GM18498 (cell line): ENCODE data around the gene RHAG.

Experiments
- ATAC-seq: cut with Tn5 transposase; IDR thresholded peaks from one replicate; pipeline ENCODE4 v1.9.1; 2021; ENCODE audit warnings: mild to moderate bottlenecking, moderate library complexity; ENCODE audit not compliant: unreplicated experiment

The RHAG gene

GRCh38 chr6:49565855-49566254, 70.8 kb downstream of the RHAG start:
- no peak for ATAC-seq

DNA sequence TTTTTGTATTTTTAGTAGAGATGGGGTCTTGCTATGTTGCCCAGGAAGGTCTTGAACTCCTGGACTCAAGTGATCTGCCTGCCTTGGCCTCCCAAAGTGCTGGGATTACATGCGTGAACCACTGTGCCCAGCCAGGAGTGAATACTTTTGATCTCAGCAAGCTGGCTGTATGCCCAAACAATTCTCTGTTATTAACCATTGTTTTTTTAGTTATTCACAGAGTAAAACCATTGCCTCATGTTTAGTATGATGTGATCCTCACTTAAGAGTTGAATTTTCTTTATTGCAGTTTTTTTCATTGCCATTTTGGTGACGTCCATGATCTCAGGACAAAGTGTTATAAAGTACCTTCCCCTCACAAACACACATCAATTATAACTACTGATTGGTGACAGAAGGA, 71.4 kb downstream of the RHAG start:
- ATAC-seq = no peak

DNA sequence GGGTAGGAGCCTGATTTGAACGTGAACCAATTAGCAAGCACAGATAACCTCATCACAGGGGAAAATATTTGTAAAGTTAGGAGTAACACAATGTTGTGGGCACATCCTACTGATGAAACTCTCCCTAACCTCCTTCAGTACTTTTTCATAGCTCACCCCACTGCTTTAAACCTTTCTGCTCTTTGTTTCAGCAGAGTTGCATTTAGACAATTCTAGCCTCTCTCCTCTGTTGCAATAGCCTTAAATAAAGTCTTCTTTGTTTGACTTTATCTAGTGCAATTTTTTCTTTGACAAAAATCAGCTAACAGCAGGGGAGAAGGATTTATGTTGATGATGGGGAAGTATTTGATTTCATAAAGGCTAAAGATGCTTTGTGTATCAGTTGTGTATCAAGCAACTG, 72.1 kb downstream of the RHAG start:
- ATAC-seq = no peak

GRCh38 chr6:49563006-49563886, 73.4 kb downstream of the RHAG start:
- ATAC-seq = no peak

GRCh38 chr6:49558238-49558637, 78.4 kb downstream of the RHAG start:
- ATAC-seq = no peak

GRCh38 chr6:49557177-49557576, 79.5 kb downstream of the RHAG start:
- no peak for ATAC-seq

GRCh38 chr6:49556429-49556837, 80.2 kb downstream of the RHAG start:
- ATAC-seq = no peak

- no peak for ATAC-seq
These were observed 80.7 kb downstream of the RHAG start for GRCh38 chr6:49555951-49556350.
